A673 (cell line): ENCODE results near the gene LCE2C. TPM values are rescaled to one million over a fixed set of nuclear protein-coding genes. Genes with fewer than 3 reads are reported as not detected.

Experiments used
- BruUV-seq: library from RNA; stranded (reverse); fragments of 400-500 nt; replicated peaks from 2 replicates; lab custom pipeline; 2021; lab: Mats Ljungman, UMichigan
- CTCF ChIA-PET: fragments of 300-600 bp; sonication (Branson Sonifier 250); formaldehyde crosslinking; loops from one replicate; lab custom pipeline; 2022; ENCODE audit warnings: antibody characterized with exemption; lab: Charles Lee
- POLR2A ChIA-PET: fragments of 300-600 bp; sonication (Branson Sonifier 250); formaldehyde crosslinking; loops from one replicate; lab custom pipeline; 2022; ENCODE audit warnings: antibody characterized with exemption; ENCODE audit not compliant: low non-redundant PET; lab: Charles Lee
- DNase-seq: peaks from one replicate; pipeline ENCODE4 v3.0.0-alpha.2; 2015; ENCODE audit warnings: low spot score
- H3K27ac ChIP-seq: fragments of 200-600 bp; sonication (generic); 2 replicates; pipeline ENCODE4 v1.5.1; 2016; ENCODE audit warnings: mixed run types, low read depth, mild to moderate bottlenecking, mixed read lengths, antibody characterized with exemption, low read length; ENCODE audit not compliant: poor library complexity, severe bottlenecking
- H3K27me3 ChIP-seq: fragments of 200-600 bp; sonication (generic); replicated peaks from 2 replicates; pipeline ENCODE4 v1.6.1; 2017; ENCODE audit warnings: mixed run types, low read depth, mild to moderate bottlenecking, mixed read lengths, antibody characterized with exemption, low read length; ENCODE audit not compliant: insufficient read depth, poor library complexity
- H3K36me3 ChIP-seq: fragments of 200-600 bp; sonication (generic); 2 replicates; pipeline ENCODE4 v1.6.1; 2016; ENCODE audit warnings: mixed run types, mild to moderate bottlenecking, mixed read lengths, antibody characterized with exemption, low read length; ENCODE audit not compliant: insufficient read depth, poor library complexity, severe bottlenecking
- H3K4me1 ChIP-seq: fragments of 200-600 bp; sonication (generic); 2 replicates; pipeline ENCODE4 v1.6.1; 2017; ENCODE audit warnings: mixed run types, mild to moderate bottlenecking, mixed read lengths, antibody characterized with exemption, low read length; ENCODE audit not compliant: insufficient read depth, poor library complexity, severe bottlenecking
- H3K4me3 ChIP-seq: fragments of 200-600 bp; sonication (generic); 2 replicates; pipeline ENCODE4 v1.5.1; 2016; ENCODE audit warnings: low read depth, mixed run types, mild to moderate bottlenecking, mixed read lengths, low read length; ENCODE audit not compliant: poor library complexity, severe bottlenecking
- H3K9me3 ChIP-seq: fragments of 200-600 bp; sonication (generic); 2 replicates; pipeline ENCODE4 v1.6.1; 2016; ENCODE audit warnings: mixed run types, low read depth, mild to moderate bottlenecking, mixed read lengths, antibody characterized with exemption, low read length; ENCODE audit not compliant: poor library complexity, severe bottlenecking
- EZH2 ChIP-seq: fragments of 200-600 bp; sonication (generic); IDR thresholded peaks from 2 replicates; pipeline ENCODE4 v1.6.1; 2017; ENCODE audit warnings: borderline replicate concordance, low read depth, mild to moderate bottlenecking, mixed read lengths, antibody characterized with exemption, low read length; ENCODE audit not compliant: poor library complexity, severe bottlenecking
- intact Hi-C: fragments of 100-400 bp; cut with micrococcal nuclease; formaldehyde crosslinking; loops from one replicate; pipeline ENCODE4 v1.10.0; 2022; ENCODE audit not compliant: unreplicated experiment
- total RNA-seq: library from RNA; stranded (reverse); gene quantifications from 2 replicates; pipeline ENCODE4 v1.2.3, GENCODE V29; 2021
- TF ChIP-seq, protein P1 (sequence below): fragments of 300-800, 200-600 bp; sonication (generic); conservative IDR thresholded peaks from 2 replicates; pipeline ENCODE4 v1.5.1; 2017; ENCODE audit warnings: low read depth, mild to moderate bottlenecking, antibody characterized with exemption, low read length, moderate library complexity, mixed read lengths

The LCE2C gene
- total RNA-seq, 1 experiment from 2014 or later, result not detected

DNA sequence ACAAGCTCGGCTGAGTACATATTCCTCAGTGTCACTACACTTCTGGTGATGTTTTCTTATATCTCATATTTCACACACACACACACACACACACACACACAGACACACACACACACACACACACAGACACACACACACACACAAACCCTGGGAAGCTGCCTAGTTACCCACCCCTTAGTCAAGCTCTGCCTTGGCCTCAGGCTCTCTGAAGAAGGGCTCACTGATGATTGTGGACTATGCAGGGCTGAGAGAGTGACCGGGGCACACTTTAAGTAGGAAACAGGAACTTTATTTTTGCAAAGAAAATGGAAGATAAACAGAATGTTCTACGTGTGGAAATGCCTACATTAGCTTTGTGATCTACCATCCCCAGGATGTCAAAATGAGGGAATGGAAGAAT, 31.1 kb upstream of the LCE2C start:
- no peak for DNase-seq
- Histone ChIP-seq H3K4me3 (no peak overlapping the region), H3K27ac (no peak overlapping the region), H3K4me1 (no peaks in the 10 kb centered on the region), H3K27me3 (peaks cover 8% of the 10 kb centered on the region), H3K36me3 (no peaks in the 10 kb centered on the region), H3K9me3 (no peaks in the 10 kb centered on the region)
- TF ChIP-seq, protein P1, sequence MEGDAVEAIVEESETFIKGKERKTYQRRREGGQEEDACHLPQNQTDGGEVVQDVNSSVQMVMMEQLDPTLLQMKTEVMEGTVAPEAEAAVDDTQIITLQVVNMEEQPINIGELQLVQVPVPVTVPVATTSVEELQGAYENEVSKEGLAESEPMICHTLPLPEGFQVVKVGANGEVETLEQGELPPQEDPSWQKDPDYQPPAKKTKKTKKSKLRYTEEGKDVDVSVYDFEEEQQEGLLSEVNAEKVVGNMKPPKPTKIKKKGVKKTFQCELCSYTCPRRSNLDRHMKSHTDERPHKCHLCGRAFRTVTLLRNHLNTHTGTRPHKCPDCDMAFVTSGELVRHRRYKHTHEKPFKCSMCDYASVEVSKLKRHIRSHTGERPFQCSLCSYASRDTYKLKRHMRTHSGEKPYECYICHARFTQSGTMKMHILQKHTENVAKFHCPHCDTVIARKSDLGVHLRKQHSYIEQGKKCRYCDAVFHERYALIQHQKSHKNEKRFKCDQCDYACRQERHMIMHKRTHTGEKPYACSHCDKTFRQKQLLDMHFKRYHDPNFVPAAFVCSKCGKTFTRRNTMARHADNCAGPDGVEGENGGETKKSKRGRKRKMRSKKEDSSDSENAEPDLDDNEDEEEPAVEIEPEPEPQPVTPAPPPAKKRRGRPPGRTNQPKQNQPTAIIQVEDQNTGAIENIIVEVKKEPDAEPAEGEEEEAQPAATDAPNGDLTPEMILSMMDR, result no peak
- TF ChIP-seq EZH2, result no peak
- intact Hi-C loops, result no loop called here
- CTCF ChIA-PET, result no interaction called here
- BruUV-seq, result no TSS peak
- POLR2A ChIA-PET, result no interaction called here

DNA sequence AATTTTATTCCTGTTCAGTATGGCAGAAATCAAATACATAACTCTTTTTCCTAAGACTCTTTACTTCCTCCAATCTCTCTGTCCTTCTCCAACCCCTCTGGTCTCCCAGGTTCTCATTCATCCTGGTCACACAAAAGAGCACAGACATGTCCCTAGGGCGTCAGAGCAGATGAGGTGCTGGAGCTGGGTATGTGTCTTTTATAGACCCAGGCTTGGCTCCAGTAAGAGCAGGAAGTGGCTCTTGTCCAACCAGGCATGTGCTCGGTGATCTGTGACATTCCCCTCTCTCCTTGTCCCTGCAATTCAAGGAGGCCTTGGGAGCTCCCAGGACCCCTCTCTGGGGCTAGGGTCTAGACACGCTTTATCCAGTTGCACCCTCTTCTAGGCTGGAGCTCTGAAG, 29.9 kb upstream of the LCE2C start:
- intact Hi-C loops, result no loop called here
- POLR2A ChIA-PET, result no interaction called here
- Histone ChIP-seq H3K27ac (no peak overlapping the region), H3K27me3 (peaks cover 8% of the 10 kb centered on the region), H3K36me3 (no peaks in the 10 kb centered on the region), H3K9me3 (no peaks in the 10 kb centered on the region), H3K4me1 (no peaks in the 10 kb centered on the region), H3K4me3 (no peak overlapping the region)
- no TSS peak for BruUV-seq
- CTCF ChIA-PET, result no interaction called here
- TF ChIP-seq EZH2, result no peak
- TF ChIP-seq, protein P1, result no peak
- DNase-seq, result no peak

DNA sequence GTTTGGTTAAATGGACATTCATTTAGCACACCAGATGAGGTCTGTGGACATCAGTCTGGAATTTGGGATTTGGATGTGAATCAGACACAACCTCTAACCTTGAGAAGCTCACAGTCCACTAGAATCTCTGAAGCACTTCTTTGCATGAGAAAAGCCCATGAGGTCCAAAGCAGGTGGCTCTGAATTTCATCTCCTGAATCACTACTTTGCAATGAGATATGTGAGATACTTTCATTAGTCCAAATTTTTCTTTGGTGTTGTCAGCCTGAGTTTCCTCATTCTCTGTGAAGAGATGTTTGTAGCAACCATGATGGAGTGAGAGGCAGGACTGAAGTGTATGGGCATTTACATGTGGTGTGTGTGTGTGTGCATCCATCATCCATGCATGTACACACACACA, 28.4 kb upstream of the LCE2C start:
- ChIA-PET POLR2A (no interaction called here), CTCF (no interaction called here)
- BruUV-seq, result no TSS peak
- Histone ChIP-seq H3K27me3 (peaks cover 8% of the 10 kb centered on the region), H3K36me3 (no peaks in the 10 kb centered on the region), H3K27ac (no peak overlapping the region), H3K4me1 (no peaks in the 10 kb centered on the region), H3K9me3 (no peaks in the 10 kb centered on the region), H3K4me3 (no peak overlapping the region)
- intact Hi-C loops, result no loop called here
- no peak for DNase-seq
- no peak for TF ChIP-seq EZH2
- TF ChIP-seq, protein P1, result no peak
